ENCODE data around the gene CFAP68.

The CFAP68 gene

DNA sequence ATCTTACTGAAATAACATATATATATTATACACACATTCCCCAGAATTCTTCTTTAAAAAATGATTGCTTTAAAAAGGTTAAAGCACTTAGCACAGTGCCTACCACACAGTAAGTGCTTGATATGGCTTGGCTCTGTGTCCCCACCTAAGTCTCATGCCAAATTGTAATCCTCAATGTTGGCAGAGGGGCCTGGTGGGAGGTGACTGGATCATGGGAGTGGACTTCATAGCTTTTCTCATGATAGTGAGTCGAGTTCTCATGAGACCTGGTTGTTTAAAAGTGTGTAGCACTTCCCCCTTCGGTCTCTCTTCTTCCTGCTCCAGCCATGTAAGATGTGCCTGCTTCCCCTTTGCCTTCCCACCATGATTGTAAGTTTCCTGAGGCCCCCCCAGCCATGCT lies 26.1 kb downstream of the CFAP68 start:
- no peak overlapping the region for H3K27ac ChIP-seq
- TF ChIP-seq, protein P1, sequence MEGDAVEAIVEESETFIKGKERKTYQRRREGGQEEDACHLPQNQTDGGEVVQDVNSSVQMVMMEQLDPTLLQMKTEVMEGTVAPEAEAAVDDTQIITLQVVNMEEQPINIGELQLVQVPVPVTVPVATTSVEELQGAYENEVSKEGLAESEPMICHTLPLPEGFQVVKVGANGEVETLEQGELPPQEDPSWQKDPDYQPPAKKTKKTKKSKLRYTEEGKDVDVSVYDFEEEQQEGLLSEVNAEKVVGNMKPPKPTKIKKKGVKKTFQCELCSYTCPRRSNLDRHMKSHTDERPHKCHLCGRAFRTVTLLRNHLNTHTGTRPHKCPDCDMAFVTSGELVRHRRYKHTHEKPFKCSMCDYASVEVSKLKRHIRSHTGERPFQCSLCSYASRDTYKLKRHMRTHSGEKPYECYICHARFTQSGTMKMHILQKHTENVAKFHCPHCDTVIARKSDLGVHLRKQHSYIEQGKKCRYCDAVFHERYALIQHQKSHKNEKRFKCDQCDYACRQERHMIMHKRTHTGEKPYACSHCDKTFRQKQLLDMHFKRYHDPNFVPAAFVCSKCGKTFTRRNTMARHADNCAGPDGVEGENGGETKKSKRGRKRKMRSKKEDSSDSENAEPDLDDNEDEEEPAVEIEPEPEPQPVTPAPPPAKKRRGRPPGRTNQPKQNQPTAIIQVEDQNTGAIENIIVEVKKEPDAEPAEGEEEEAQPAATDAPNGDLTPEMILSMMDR (conservative IDR thresholded peaks at IDR 0.05): no peak

DNA sequence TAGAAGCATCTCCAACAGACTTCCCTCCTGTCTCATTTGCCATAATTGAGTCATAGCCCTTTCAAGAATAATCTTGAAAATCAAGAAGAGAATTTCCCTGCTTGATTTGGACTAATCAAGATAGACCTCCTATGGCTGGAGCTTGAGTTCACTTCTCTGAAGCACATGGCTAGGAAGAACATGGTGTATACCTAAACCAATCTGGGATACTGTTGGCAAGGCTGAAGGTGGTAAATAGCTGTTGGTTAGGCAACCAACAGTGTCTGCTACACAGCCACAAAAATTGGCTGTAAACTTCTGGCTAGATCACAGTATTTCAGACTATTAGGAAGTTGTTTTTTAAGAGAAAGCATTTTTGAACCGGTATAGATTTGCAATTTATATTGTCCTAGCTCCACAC lies 27.3 kb downstream of the CFAP68 start:
- TF ChIP-seq, protein P1 (conservative IDR thresholded peaks at IDR 0.05): no peak
- no peak overlapping the region for H3K27ac ChIP-seq

DNA sequence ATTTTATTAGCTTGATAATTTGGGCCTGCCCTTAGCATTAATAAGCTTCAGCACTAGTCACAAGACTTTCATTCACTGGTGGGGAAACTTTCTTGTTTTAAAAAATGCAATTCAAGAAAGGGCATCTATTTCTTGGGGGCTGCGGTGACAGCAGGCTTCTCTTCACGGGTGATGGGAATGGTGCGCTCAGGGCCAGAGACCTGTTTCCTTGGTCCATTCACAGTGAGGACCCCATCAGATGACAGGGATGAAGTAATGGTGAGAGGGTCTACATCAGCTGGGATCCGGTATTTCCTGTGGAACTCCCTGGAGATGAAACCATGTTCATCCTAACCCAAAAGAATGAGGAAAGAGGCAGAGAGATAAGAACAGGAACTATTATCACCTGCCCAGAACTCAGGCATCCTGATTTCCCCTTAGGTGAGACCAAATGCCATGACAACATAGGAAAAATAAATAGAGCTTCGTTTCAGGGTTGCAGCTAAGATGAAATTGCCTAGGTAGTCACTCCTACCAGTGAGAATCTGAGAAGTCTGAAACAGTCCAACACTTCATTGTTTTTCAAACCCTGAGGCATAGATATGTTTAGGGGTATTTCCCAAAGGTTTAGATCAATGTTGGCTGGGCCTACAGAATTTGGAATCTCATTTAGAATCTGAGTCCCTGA lies 29.4 kb downstream of the CFAP68 start:
- no peak overlapping the region for H3K27ac ChIP-seq
- TF ChIP-seq, protein P1 (conservative IDR thresholded peaks at IDR 0.05): no peak

DNA sequence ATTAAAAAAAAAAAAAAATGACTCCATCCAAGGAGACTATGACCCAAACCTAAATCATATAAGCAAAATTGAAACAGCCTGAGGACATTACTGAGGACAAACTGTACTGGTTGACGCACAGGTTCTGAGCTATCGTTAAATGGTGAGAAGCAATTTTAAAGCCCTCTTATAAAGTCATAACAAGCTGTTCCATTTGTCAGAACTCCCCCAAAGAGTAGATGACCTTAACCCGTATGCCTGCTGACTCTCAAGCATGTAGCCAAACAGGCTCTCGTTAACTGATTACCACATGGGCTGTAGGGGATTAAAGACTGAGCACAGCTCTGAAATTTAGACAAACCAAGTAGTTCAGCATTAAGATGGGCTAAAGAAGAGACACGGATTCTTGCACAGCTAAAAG lies 30.0 kb downstream of the CFAP68 start:
- TF ChIP-seq, protein P1 (conservative IDR thresholded peaks at IDR 0.05): no peak
- H3K27ac ChIP-seq: no peak overlapping the region

DNA sequence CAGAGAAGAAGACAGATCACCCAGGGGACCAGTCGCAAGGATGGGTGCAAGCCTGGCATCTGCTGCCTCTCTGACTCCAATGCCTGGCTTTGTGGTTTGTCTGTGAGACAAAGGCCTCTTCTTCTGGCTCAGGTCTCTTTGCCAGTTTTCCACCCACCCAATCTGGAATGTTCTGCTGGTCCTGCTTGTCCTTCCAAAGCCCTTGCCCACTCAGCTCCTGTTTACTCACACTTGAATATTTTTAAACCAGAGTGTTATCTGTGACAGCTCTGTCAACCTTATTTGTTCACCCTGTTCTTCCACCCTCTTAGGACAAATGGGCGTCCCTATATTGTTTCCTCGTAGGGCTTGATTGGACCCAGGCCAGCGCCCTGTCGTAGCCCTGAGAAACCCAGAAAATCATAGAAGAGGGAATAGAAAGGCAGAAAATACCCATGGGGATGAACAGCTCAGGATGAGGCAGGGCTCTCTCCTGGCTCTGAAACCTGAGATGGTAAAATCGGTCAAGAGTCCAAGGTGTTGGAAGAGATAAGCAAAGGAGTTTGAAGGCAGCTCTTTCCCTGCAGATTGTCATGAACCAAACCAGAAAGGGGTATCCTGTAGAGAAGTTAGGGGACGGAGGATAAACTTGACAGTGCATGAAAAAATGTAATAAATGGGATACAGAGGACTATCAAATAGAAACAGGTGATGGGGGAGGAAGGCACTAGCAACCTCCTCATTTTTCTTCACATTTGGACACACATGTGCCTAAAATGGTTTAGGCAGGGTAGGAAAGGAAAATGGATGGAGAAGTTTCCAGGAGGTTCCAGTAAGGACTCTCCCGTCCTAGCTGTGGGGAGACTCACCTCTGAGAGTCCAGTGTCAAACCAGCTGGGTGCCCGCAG lies 31.6 kb downstream of the CFAP68 start:
- TF ChIP-seq, protein P1 (conservative IDR thresholded peaks at IDR 0.05): no peak
- H3K27ac ChIP-seq: no peak overlapping the region; the same call in 1 of the 2 replicates

DNA sequence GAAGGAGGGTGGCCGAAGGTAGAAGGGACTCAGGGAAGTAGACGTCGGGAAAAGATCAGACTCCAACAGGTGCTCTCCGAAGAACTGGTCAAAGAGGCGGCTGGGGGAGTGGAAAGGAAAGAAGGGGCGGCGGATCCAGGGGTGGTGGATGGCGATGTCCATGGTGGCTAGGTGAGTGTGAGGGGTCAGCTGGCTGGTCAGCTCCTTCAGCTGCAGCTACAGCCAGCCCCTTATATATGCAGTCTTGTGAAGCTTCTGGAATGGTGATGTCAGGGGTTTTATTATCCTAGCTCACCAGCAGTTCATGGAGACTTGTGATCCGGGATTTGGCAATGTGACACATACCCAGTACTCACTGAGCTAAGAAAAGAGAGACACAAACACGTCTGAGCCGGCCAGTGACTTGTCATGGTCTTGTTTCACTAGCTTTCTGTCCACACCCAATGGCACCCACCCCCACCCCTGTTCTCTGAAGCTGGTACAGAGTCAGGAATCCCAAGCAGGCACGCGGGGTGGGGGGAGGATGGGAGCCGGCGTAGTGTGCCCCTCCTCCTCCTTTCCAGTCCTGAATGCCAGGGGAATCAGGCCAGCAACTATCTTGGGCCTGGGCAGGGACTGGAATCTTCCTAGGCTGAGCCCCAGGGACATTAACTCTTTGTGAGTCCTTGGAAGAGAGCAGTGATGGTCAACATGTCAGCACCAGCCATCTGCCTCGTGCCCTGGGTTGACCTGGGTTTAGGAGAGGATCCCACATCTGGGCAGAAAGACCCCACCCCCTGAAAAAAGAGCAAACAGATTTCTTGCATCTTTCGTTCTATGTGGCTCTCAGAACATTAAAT lies 32.4 kb downstream of the CFAP68 start, which contains the start of gene CRYAB:
TSS of gene CRYAB (minus strand) at position 208 of the 839 bp plus-strand sequence. CDS start at position 162, 46 bp downstream.
- peak within 1 kb of the TSS; percentile 36 for H3K27ac ChIP-seq
- TF ChIP-seq, protein P1 (conservative IDR thresholded peaks at IDR 0.05): no peak

Measured in VCaP (cell line).